ENCODE data around the gene ARIH2.

The ARIH2 gene

GRCh38 chr3:49020330-49021212 lies 101.9 kb downstream of the ARIH2 start:
- DNase-seq, result peak; percentile 85 to 92 (median 86)

GRCh38 chr3:49021213-49021812 lies 102.7 kb downstream of the ARIH2 start:
- DNase-seq, result peak; percentile 100

DNA sequence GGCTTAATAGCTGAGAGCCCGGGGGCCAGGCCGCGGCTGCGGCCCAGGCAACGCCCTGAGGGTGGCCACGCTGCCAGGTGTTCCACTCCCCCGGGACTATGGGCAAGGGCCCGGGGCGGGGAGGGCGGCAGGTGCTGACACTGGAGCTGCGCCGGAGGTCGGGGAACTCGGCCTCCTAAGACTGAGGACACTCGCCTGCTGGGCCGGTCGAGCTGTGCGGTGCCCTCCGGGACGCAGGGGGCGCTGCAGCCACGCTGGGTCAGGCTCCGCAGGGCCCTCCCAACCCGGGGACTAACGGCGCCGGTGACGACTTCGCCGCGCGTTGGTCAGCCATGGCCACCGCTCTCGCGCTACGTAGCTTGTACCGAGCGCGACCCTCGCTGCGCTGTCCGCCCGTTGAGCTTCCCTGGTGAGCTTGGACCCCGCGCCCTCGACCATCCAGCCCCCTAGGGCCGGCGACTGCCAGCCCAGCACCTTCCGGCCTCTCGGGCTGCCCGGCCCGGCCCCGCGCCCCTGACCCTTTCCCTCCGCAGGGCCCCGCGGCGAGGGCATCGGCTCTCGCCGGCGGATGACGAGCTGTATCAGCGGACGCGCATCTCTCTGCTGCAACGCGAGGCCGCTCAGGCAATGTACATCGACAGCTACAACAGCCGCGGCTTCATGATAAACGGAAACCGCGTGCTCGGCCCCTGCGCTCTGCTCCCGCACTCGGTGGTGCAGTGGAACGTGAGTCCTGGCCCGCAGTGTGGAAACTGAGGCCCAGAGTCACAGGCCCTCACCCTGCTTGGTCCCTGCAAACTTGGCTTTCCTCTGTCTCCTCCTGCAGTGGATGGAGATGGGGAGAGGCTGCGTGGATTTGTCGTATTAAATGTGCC lies 103.4 kb downstream of the ARIH2 start, which contains the start of gene NDUFAF3:
Gene NDUFAF3 (plus strand): TSS at position 309 of the 875 bp plus-strand sequence. CDS start 24 bp downstream, at position 333.
- peak; percentile 95 to 98 (median 97) for DNase-seq

DNA sequence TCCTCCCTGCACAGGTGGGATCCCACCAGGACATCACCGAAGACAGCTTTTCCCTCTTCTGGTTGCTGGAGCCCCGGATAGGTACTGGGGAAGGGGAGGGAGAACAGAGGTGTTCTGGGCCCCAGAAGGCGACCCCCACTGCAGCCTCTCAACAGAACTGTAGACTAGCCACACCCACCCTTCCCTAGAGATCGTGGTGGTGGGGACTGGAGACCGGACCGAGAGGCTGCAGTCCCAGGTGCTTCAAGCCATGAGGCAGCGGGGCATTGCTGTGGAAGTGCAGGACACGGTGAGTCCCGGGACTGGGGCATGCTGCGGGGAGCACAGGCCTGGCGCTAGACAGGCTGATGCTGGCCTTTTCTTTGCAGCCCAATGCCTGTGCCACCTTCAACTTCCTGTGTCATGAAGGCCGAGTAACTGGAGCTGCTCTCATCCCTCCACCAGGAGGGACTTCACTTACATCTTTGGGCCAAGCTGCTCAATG lies 104.1 kb downstream of the ARIH2 start:
- no peak for DNase-seq

DNA sequence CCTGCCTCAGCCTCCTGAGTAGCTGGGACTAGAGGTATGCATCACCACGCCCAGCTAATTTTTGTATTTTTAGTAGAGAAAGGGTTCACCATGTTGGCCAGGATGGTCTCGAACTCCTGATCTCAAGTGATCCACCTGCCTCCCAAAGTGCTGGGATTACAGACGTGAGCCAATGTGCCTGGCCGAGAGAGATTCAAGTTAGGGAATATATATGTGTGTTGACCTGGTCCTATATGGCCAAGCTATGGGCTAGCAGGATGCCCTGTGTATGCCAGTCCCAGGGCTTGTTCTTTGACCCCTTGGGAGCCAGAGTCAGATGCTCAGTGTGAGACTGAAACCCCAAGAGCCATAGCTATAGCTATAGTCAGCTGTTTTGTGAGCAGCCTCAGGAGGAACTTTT lies 105.1 kb downstream of the ARIH2 start:
- DNase-seq, result no peak

GRCh38 chr3:49024449-49024848 lies 105.8 kb downstream of the ARIH2 start:
- no peak for DNase-seq

- DNase-seq, result no peak
These were observed 106.6 kb downstream of the ARIH2 start for GRCh38 chr3:49025005-49025792.

GRCh38 chr3:49025793-49026520 lies 107.3 kb downstream of the ARIH2 start:
- DNase-seq, result no peak

DNA sequence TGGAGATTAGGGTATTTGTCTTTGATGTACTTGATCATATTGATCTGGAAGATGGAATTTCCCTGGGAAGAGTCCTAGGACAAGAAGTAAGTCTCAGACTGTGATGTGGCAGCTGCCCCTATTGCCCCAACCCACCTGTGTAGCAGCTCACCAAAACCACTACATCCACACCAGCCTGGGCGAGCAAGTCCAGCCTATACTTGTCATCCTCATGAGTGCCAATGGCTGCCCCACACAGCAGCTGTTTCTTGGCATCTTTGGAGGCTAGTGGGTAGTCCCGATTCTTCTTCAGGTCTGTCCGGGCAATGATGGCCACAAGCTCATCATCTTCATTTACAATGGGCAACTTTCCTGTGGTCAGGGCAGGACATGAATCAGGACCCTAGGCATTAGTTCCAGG lies 107.9 kb downstream of the ARIH2 start:
- no peak for DNase-seq

DNA sequence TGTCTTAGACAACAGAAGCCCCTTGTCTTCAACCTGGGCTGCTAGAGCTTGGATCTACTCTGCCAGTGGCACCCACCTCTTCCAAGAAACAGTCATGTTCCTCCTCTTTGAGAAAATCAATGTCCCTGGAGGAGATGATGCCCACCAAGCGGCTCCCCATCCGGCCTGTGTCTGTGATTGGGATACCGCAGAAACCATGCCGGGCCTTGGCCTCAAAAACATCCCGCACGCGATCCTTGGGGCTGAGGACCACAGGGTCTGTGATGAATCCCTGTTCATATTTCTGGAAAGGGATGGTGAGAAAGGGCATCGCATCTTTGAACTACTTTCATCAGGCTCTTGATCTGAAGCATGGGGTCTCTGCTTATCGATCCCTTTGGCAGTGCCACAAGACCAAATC lies 109.0 kb downstream of the ARIH2 start:
- DNase-seq, result no peak

- DNase-seq, result no peak
These were observed 109.6 kb downstream of the ARIH2 start for GRCh38 chr3:49028298-49028672.

DNA sequence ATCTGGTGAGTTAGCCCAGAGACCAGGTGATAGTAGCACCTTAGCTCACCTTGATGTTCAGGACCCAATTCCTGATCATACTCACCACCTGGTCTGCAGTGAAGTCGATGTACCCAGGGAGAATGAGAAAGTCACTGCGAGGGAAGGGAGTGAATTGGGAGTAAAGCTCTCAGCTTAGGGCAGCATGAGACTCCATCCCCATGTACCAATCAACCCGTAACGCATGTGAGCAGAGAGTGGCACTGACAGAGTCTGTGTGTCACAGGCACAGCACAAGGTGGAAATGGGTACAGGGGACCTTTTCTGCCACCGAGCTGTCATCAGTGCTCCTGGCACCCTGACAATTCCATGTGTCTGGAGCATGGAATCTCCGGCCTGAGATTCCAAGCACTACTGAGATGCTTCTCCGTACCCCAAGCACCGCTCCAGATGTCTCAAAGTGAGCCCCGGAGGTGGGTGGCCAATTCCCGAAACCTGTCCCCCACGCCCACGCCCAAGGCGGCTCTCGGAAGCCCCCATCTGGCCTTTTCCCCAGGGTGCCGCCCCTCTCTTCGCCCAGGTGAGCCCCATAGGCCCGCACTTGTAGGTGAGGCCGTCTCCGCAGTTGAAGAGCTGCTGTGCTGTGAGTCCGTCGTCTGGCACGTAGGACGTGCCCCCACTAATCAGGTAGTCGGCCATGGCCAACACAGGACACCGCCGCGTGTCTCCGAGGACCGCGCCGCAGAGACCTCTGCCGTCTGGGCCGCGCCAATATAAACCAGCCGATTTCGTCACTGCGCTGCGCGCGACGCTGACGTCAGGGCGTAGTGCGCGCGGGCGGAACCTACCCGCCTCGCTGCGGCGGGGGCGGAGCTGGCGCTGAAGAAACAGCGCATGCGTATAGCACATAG lies 110.3 kb downstream of the ARIH2 start, which contains the start of gene IMPDH2:
Gene IMPDH2 (minus strand): TSS at position 726 of the 890 bp plus-strand sequence. CDS start 48 bp downstream, at position 678.
- DNase-seq, result peak; percentile 97 to 99 (median 99)

DNA sequence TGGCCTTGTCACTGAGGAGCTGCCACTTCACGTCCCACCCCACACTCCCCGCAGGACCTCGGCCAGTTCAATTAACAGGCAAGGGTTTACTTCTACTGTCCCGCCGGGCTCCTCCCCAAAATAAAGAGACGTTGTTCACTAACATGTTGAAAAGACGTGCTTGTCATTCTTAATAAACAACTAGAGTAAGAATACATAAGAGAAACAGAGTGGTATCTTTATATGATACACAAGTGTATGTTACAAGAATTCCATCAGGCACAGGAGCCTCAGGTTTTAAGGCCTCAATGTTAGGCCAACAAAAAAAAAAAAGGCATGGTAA lies 110.9 kb downstream of the ARIH2 start:
- no peak for DNase-seq

- no peak for DNase-seq
These were observed 111.7 kb downstream of the ARIH2 start for GRCh38 chr3:49030321-49030720.

DNA sequence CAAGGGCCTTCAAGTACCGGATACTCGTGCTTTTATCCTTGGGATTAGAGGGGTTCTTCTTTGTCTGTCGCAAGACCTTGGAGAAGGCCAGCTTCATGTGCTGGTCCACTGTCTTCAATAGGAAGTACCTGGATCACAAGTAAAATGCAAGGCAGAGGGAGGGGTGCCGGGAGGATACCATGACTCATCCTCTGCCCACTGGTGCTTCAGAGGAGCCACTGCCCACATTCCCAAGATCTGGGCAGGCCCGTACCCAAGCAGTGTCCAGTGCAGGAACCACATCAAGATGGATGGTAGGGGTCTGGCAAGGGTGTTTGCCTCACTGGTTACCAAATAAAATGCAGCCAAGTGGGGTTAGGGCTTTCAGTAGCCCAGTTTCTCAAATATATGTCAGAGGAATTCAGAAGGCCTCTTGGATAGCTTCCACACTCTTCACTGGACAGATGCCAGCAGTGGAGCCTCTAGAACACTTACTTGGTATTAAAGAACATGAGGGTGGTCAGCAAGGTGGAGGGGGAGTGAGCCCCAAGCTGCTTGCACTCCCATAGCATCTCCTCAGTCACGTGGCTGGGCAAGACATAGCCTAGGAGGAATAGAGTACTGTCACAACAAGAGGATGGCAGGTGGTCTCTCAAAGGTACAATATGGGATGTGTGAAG lies 114.1 kb downstream of the ARIH2 start:
- DNase-seq, result no peak

- DNase-seq, result no peak
These were observed 116.0 kb downstream of the ARIH2 start for GRCh38 chr3:49034650-49035049.

GRCh38 chr3:49035281-49035680 lies 116.6 kb downstream of the ARIH2 start:
- DNase-seq, result peak; percentile 60 to 81 (median 75)
